H9 (cell line): ENCODE data around the gene CEP112. TPM values are rescaled to one million over a fixed set of nuclear protein-coding genes. Genes with fewer than 3 reads are reported as not detected.

Source experiments
- DNase-seq: peaks from one replicate; pipeline ENCODE4 v3.0.0-alpha.2; 2017
- H2AFZ ChIP-seq: one replicate; pipeline ENCODE4 v1.6.1; 2013; ENCODE audit warnings: mild to moderate bottlenecking, low read length, control low read depth, moderate library complexity
- H2AK5ac ChIP-seq: 2 replicates; pipeline ENCODE4 v1.6.1; 2013; ENCODE audit warnings: low read length, control low read depth, mixed read lengths; ENCODE audit not compliant: insufficient read length
- H2BK120ac ChIP-seq: one replicate; pipeline ENCODE4 v1.6.1; 2013; ENCODE audit warnings: low read depth, mild to moderate bottlenecking, low read length, control low read depth, inconsistent platforms; ENCODE audit not compliant: poor library complexity, severe bottlenecking
- H2BK12ac ChIP-seq: 2 replicates; pipeline ENCODE4 v1.6.1; 2013; ENCODE audit warnings: low read length, control low read depth, mixed read lengths, low read depth; ENCODE audit not compliant: insufficient read length
- H2BK15ac ChIP-seq: 2 replicates; pipeline ENCODE4 v1.6.1; 2013; ENCODE audit warnings: low read depth, low read length, control low read depth
- H2BK20ac ChIP-seq: one replicate; pipeline ENCODE4 v1.6.1; 2013; ENCODE audit warnings: low read depth, mild to moderate bottlenecking, low read length, control low read depth, inconsistent platforms; ENCODE audit not compliant: poor library complexity, severe bottlenecking
- H2BK5ac ChIP-seq: 2 replicates; pipeline ENCODE4 v1.6.1; 2013; ENCODE audit warnings: low read length, control low read depth, mixed read lengths; ENCODE audit not compliant: insufficient read length
- H3K14ac ChIP-seq: 2 replicates; pipeline ENCODE4 v1.6.1; 2013; ENCODE audit warnings: low read length, control low read depth; ENCODE audit not compliant: insufficient read depth
- H3K18ac ChIP-seq: 2 replicates; pipeline ENCODE4 v1.6.1; 2013; ENCODE audit warnings: low read depth, mild to moderate bottlenecking, mixed read lengths, low read length, control low read depth; ENCODE audit not compliant: insufficient read length
- H3K23ac ChIP-seq: 2 replicates; pipeline ENCODE4 v1.6.1; 2013; ENCODE audit warnings: low read length, control low read depth, mixed read lengths, low read depth; ENCODE audit not compliant: insufficient read length
- H3K23me2 ChIP-seq: 2 replicates; pipeline ENCODE4 v1.6.1; 2013; ENCODE audit warnings: low read depth, mild to moderate bottlenecking, mixed read lengths, low read length, control low read depth; ENCODE audit not compliant: insufficient read length, poor library complexity, severe bottlenecking
- H3K27ac ChIP-seq: 2 replicates; pipeline ENCODE4 v1.5.1; 2013; ENCODE audit warnings: low read length, control low read depth, mixed read lengths, low read depth; ENCODE audit not compliant: insufficient read length
- H3K27me3 ChIP-seq: 2 replicates; pipeline ENCODE4 v1.6.1; 2013; ENCODE audit warnings: low read length, control low read depth, inconsistent platforms; ENCODE audit not compliant: insufficient read depth
- H3K4ac ChIP-seq: 2 replicates; pipeline ENCODE4 v1.6.1; 2013; ENCODE audit warnings: low read depth, mild to moderate bottlenecking, control low read depth, inconsistent platforms, low read length, moderate library complexity
- H3K4me1 ChIP-seq: 2 replicates; pipeline ENCODE4 v1.6.1; 2013; ENCODE audit warnings: low read length, control low read depth, inconsistent platforms; ENCODE audit not compliant: insufficient read depth
- H3K4me2 ChIP-seq: 2 replicates; pipeline ENCODE4 v1.6.1; 2013; ENCODE audit warnings: low read length, control low read depth, mixed read lengths; ENCODE audit not compliant: insufficient read length, insufficient read depth
- H3K56ac ChIP-seq: 2 replicates; pipeline ENCODE4 v1.6.1; 2013; ENCODE audit warnings: low read depth, mild to moderate bottlenecking, mixed read lengths, low read length, control low read depth; ENCODE audit not compliant: insufficient read length
- H3K79me1 ChIP-seq: 2 replicates; pipeline ENCODE4 v1.6.1; 2013; ENCODE audit warnings: low read depth, mild to moderate bottlenecking, moderate library complexity, low read length, control low read depth, inconsistent platforms; ENCODE audit not compliant: insufficient read depth, poor library complexity, severe bottlenecking
- H3K79me2 ChIP-seq: 2 replicates; pipeline ENCODE4 v1.6.1; 2013; ENCODE audit warnings: low read length, control low read depth, inconsistent platforms; ENCODE audit not compliant: insufficient read depth
- H3K9ac ChIP-seq: 2 replicates; pipeline ENCODE4 v1.6.1; 2013; ENCODE audit warnings: low read length, control low read depth, mixed read lengths; ENCODE audit not compliant: insufficient read length; ENCODE audit errors: extremely low read depth
- H3K9me3 ChIP-seq: one replicate; pipeline ENCODE4 v1.6.1; 2013; ENCODE audit warnings: low read depth, low read length, inconsistent platforms; ENCODE audit not compliant: control insufficient read depth
- H3T11ph ChIP-seq: one replicate; pipeline ENCODE4 v1.6.1; 2013; ENCODE audit warnings: mild to moderate bottlenecking, low read length, control low read depth, inconsistent platforms
- H4K20me1 ChIP-seq: one replicate; pipeline ENCODE4 v1.6.1; 2013; ENCODE audit not compliant: control insufficient read depth, insufficient read length, insufficient read depth
- H4K5ac ChIP-seq: 2 replicates; pipeline ENCODE4 v1.6.1; 2013; ENCODE audit warnings: low read depth, mild to moderate bottlenecking, mixed read lengths, low read length, control low read depth; ENCODE audit not compliant: insufficient read length
- H4K8ac ChIP-seq: replicated peaks from 2 replicates; pipeline ENCODE4 v1.6.1; 2013; ENCODE audit warnings: low read length, control low read depth, mixed read lengths, low read depth; ENCODE audit not compliant: insufficient read length
- H4K91ac ChIP-seq: 2 replicates; pipeline ENCODE4 v1.6.1; 2013; ENCODE audit warnings: low read depth, mild to moderate bottlenecking, moderate library complexity, mixed read lengths, low read length, control low read depth; ENCODE audit not compliant: insufficient read length
- H3K27ac Mint-ChIP-seq, 3 experiments: 2 replicates in 2 of 3; 3 replicates in 1 of 3; pipeline ENCODE4 v1.8.0; 2020 to 2021; ENCODE audit warnings: mixed read lengths in 3 of 3, mild to moderate bottlenecking in 1 of 3, moderate library complexity in 1 of 3
- H3K27me3 Mint-ChIP-seq: 2 replicates; pipeline ENCODE4 v1.8.0; 2021; ENCODE audit warnings: low read depth, mild to moderate bottlenecking, moderate library complexity, mixed read lengths
- H3K36me3 Mint-ChIP-seq, 3 experiments: 2 replicates in 2 of 3; 3 replicates in 1 of 3; pipeline ENCODE4 v1.8.0; 2020 to 2021; ENCODE audit warnings: low read depth in 3 of 3, mixed read lengths in 3 of 3; ENCODE audit not compliant: insufficient read depth in 1 of 3
- H3K4me1 Mint-ChIP-seq, 2 experiments: 2 replicates each; pipeline ENCODE4 v1.8.0; 2020; ENCODE audit warnings: mixed read lengths in 2 of 2
- H3K4me3 Mint-ChIP-seq, 2 experiments: 2 replicates in 1 of 2; 3 replicates in 1 of 2; pipeline ENCODE4 v1.8.0; 2020 to 2021; ENCODE audit warnings: mild to moderate bottlenecking in 2 of 2, mixed read lengths in 2 of 2, moderate library complexity in 1 of 2
- H3K9me3 Mint-ChIP-seq, 2 experiments: 2 replicates in 1 of 2; 3 replicates in 1 of 2; pipeline ENCODE4 v1.8.0; 2020; ENCODE audit warnings: mild to moderate bottlenecking in 2 of 2, mixed read lengths in 2 of 2, moderate library complexity in 1 of 2
- WGBS: extraction: QIAGEN DNeasy Blood & Tissue Kit; methylation state at CpG from one replicate; pipeline ENCODE4 v1.1.7; 2013; ENCODE audit warnings: missing lambda C conversion rate, low lambda C conversion rate, mixed read lengths; ENCODE audit not compliant: insufficient read length; ENCODE audit errors: extremely low coverage; 5-methylcytosine and 5-hydroxymethylcytosine counted together
- total RNA-seq: library from RNA; stranded (reverse); gene quantifications from 2 replicates; pipeline ENCODE4 v1.2.1, GENCODE V29; 2021
- TF ChIP-seq, protein P1 (sequence below): fragments of 200-600 bp; sonication (generic); conservative IDR thresholded peaks from 3 replicates; pipeline ENCODE4 v1.8.0; 2021; ENCODE audit warnings: antibody characterized with exemption, mild to moderate bottlenecking

CEP112 gene
- total RNA-seq, 1 experiment from 2014 or later: 5.4 TPM

DNA sequence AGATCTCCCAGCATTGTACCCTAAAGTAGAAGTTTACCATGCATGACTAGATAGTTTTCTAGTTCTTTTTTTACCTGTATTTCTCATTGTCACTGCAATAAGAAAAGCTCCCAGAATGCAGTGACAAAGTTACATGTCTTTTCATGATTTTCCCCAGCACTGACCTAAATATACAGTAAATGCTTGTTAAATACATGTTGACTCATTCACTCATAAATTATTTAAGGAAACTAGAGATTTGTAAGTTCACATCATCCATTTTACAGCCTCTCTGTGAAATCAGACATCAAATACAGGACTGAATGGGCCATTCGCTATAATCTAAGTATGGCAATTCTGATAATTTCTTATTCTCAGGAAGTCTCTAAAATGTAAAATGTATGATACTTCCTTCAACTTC is 371.6 kb downstream of the CEP112 start:
- H2BK20ac ChIP-seq: no peak overlapping the region
- H2AFZ ChIP-seq: no peak overlapping the region
- no peak overlapping the region for H3K9ac ChIP-seq
- no peak overlapping the region for H2BK120ac ChIP-seq
- no peak overlapping the region for H4K5ac ChIP-seq
- H4K91ac ChIP-seq: no peak overlapping the region
- no peaks in the 10 kb centered on the region for H3K79me2 ChIP-seq
- H3K9me3 Mint-ChIP-seq: no peaks in the 10 kb centered on the region
- no peaks in the 10 kb centered on the region for H3K4me1 ChIP-seq
- H4K20me1 ChIP-seq: no peaks in the 10 kb centered on the region
- H3K4ac ChIP-seq: no peak overlapping the region
- no peaks in the 10 kb centered on the region for H3K27me3 ChIP-seq
- no peaks in the 10 kb centered on the region for H3K9me3 ChIP-seq
- H2BK5ac ChIP-seq: no peak overlapping the region
- DNase-seq: no peak
- no peak overlapping the region for H3K56ac ChIP-seq
- H3K27ac ChIP-seq: no peak overlapping the region
- no peak overlapping the region for H3K27ac Mint-ChIP-seq
- H2AK5ac ChIP-seq: no peak overlapping the region
- no peak overlapping the region for H2BK12ac ChIP-seq
- H3K79me1 ChIP-seq: no peaks in the 10 kb centered on the region
- H3K4me1 Mint-ChIP-seq: no peaks in the 10 kb centered on the region
- H3K4me3 Mint-ChIP-seq: no peak overlapping the region
- H4K8ac ChIP-seq: no peak overlapping the region
- H3K14ac ChIP-seq: no peak overlapping the region
- no CpG with 5 or more reads among the region's 1 CpG for WGBS
- TF ChIP-seq, protein P1, sequence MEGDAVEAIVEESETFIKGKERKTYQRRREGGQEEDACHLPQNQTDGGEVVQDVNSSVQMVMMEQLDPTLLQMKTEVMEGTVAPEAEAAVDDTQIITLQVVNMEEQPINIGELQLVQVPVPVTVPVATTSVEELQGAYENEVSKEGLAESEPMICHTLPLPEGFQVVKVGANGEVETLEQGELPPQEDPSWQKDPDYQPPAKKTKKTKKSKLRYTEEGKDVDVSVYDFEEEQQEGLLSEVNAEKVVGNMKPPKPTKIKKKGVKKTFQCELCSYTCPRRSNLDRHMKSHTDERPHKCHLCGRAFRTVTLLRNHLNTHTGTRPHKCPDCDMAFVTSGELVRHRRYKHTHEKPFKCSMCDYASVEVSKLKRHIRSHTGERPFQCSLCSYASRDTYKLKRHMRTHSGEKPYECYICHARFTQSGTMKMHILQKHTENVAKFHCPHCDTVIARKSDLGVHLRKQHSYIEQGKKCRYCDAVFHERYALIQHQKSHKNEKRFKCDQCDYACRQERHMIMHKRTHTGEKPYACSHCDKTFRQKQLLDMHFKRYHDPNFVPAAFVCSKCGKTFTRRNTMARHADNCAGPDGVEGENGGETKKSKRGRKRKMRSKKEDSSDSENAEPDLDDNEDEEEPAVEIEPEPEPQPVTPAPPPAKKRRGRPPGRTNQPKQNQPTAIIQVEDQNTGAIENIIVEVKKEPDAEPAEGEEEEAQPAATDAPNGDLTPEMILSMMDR: no peak
- H3K23me2 ChIP-seq: no peaks in the 10 kb centered on the region
- no peaks in the 10 kb centered on the region for H3K36me3 Mint-ChIP-seq
- no peak overlapping the region for H3K23ac ChIP-seq
- no peak overlapping the region for H2BK15ac ChIP-seq
- H3K27me3 Mint-ChIP-seq: no peaks in the 10 kb centered on the region
- H3K4me2 ChIP-seq: no peak overlapping the region
- no peak overlapping the region for H3T11ph ChIP-seq
- H3K18ac ChIP-seq: no peak overlapping the region
